ENCODE results near the gene ALG2.

- TF ChIP-seq POLR2A (IDR thresholded peaks at IDR 0.05) = no peak
- TF ChIP-seq, protein P1, sequence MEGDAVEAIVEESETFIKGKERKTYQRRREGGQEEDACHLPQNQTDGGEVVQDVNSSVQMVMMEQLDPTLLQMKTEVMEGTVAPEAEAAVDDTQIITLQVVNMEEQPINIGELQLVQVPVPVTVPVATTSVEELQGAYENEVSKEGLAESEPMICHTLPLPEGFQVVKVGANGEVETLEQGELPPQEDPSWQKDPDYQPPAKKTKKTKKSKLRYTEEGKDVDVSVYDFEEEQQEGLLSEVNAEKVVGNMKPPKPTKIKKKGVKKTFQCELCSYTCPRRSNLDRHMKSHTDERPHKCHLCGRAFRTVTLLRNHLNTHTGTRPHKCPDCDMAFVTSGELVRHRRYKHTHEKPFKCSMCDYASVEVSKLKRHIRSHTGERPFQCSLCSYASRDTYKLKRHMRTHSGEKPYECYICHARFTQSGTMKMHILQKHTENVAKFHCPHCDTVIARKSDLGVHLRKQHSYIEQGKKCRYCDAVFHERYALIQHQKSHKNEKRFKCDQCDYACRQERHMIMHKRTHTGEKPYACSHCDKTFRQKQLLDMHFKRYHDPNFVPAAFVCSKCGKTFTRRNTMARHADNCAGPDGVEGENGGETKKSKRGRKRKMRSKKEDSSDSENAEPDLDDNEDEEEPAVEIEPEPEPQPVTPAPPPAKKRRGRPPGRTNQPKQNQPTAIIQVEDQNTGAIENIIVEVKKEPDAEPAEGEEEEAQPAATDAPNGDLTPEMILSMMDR (IDR thresholded peaks at IDR 0.05) = no peak
Observed at GRCh38 chr9:99189887-99190596, 31.7 kb downstream of the ALG2 start.
